Measurements from ENCODE around the gene SPAAR. TPM values are rescaled to one million over a fixed set of nuclear protein-coding genes. Genes with fewer than 3 reads are reported as not detected.
"Not testable (repeated sequence)": the region's sequence is repeated elsewhere in the genome, so short reads cannot be mapped to it uniquely, and the experiment has no call there.

Gene SPAAR
- total RNA-seq, 2 experiments from 2014 or later, result not detected

GRCh38 chr9:35930521-35930920 is 21.2 kb downstream of the SPAAR start:
- no peaks in the 10 kb centered on the region for H3K36me3 Mint-ChIP-seq (ENCODE audit: low read depth)
- POLR2A ChIA-PET, result no interaction called here

GRCh38 chr9:35930989-35931388 is 21.7 kb downstream of the SPAAR start:
- no peak for ATAC-seq
- DNase-seq, result no peak
- Mint-ChIP-seq H3K27me3 (ENCODE audit: low read depth) (peaks cover 3% of the 10 kb centered on the region), H3K27ac (no peak overlapping the region), H3K4me3 (no peak overlapping the region), H3K4me1 (ENCODE audit: low read depth) (peaks cover 15% of the 10 kb centered on the region), H3K9me3 (ENCODE audit: insufficient read depth) (no peaks in the 10 kb centered on the region), H3K36me3 (ENCODE audit: low read depth) (no peaks in the 10 kb centered on the region)
- ChIA-PET POLR2A (no interaction called here), CTCF (interaction anchor here (1.2 to 1.5 kb wide), 2 partner anchors 14 to 284 kb away, joined by 3 to 4 read pairs; no protein-coding TSS in a partner anchor)

More at GRCh38 chr9:35930521-35930920, 21.2 kb downstream of the SPAAR start:
- no peaks in the 10 kb centered on the region for H3K9me3 Mint-ChIP-seq (ENCODE audit: insufficient read depth)
- peaks cover 3% of the 10 kb centered on the region for H3K27me3 Mint-ChIP-seq (ENCODE audit: low read depth)
- H3K4me1 Mint-ChIP-seq (ENCODE audit: low read depth), result peaks cover 15% of the 10 kb centered on the region
- H3K27ac Mint-ChIP-seq, result no peak overlapping the region
- no peak for ATAC-seq
- H3K4me3 Mint-ChIP-seq, result no peak overlapping the region
- CTCF ChIA-PET, result interaction anchor here (1.5 kb wide), 1 partner anchor 15 kb away, joined by 4 read pairs; no protein-coding TSS in a partner anchor
- DNase-seq, result no peak

GRCh38 chr9:35932735-35933134 is 23.4 kb downstream of the SPAAR start:
- H3K27ac Mint-ChIP-seq, result no peak overlapping the region
- ATAC-seq, result peak; percentile 77
- ChIA-PET CTCF (interaction anchor here (1.0 kb wide), 1 partner anchor 12 kb away, joined by 4 read pairs; no protein-coding TSS in a partner anchor), POLR2A (no interaction called here)
- peaks cover 16% of the 10 kb centered on the region for H3K4me1 Mint-ChIP-seq (ENCODE audit: low read depth)
- H3K27me3 Mint-ChIP-seq (ENCODE audit: low read depth), result no peaks in the 10 kb centered on the region
- H3K36me3 Mint-ChIP-seq (ENCODE audit: low read depth), result peaks cover 7% of the 10 kb centered on the region
- peak; percentile 53 for DNase-seq
- no peak overlapping the region for H3K4me3 Mint-ChIP-seq
- H3K9me3 Mint-ChIP-seq (ENCODE audit: insufficient read depth), result no peaks in the 10 kb centered on the region

GRCh38 chr9:35933550-35934067 is 24.3 kb downstream of the SPAAR start:
- H3K27me3 Mint-ChIP-seq (ENCODE audit: low read depth), result no peaks in the 10 kb centered on the region
- H3K9me3 Mint-ChIP-seq (ENCODE audit: insufficient read depth), result no peaks in the 10 kb centered on the region
- ATAC-seq (no peak), DNase-seq (no peak)
- H3K27ac Mint-ChIP-seq, result no peak overlapping the region
- ChIA-PET CTCF (interaction anchor here (1.0 kb wide), 1 partner anchor 11 kb away, joined by 4 read pairs; no protein-coding TSS in a partner anchor), POLR2A (no interaction called here)
- H3K36me3 Mint-ChIP-seq (ENCODE audit: low read depth), result peaks cover 7% of the 10 kb centered on the region
- H3K4me3 Mint-ChIP-seq, result no peak overlapping the region
- peaks cover 16% of the 10 kb centered on the region for H3K4me1 Mint-ChIP-seq (ENCODE audit: low read depth)

- H3K4me1 Mint-ChIP-seq (ENCODE audit: low read depth), result peaks cover 17% of the 10 kb centered on the region
- CTCF ChIA-PET; H3K36me3 Mint-ChIP-seq (ENCODE audit: low read depth); H3K9me3 Mint-ChIP-seq (ENCODE audit: insufficient read depth); H3K27ac Mint-ChIP-seq; ATAC-seq; DNase-seq; H3K27me3 Mint-ChIP-seq (ENCODE audit: low read depth); H3K4me3 Mint-ChIP-seq; POLR2A ChIA-PET: not testable (repeated sequence)
These were observed 24.8 kb downstream of the SPAAR start for GRCh38 chr9:35934069-35934468.

GRCh38 chr9:35935261-35935660 is 26.0 kb downstream of the SPAAR start:
- no peak overlapping the region for H3K27ac Mint-ChIP-seq
- no peaks in the 10 kb centered on the region for H3K27me3 Mint-ChIP-seq (ENCODE audit: low read depth)
- DNase-seq (no peak), ATAC-seq (no peak)
- peaks cover 27% of the 10 kb centered on the region for H3K4me1 Mint-ChIP-seq (ENCODE audit: low read depth)
- H3K9me3 Mint-ChIP-seq (ENCODE audit: insufficient read depth), result no peaks in the 10 kb centered on the region
- H3K4me3 Mint-ChIP-seq, result no peak overlapping the region
- CTCF ChIA-PET, result interaction anchor here (3.0 kb wide), 1 partner anchor 10 kb away, joined by 15 read pairs; no protein-coding TSS in a partner anchor
- H3K36me3 Mint-ChIP-seq (ENCODE audit: low read depth), result peaks cover 7% of the 10 kb centered on the region
- POLR2A ChIA-PET, result no interaction called here

- Mint-ChIP-seq H3K27me3 (ENCODE audit: low read depth) (no peaks in the 10 kb centered on the region), H3K36me3 (ENCODE audit: low read depth) (peaks cover 7% of the 10 kb centered on the region), H3K9me3 (ENCODE audit: insufficient read depth) (no peaks in the 10 kb centered on the region), H3K4me3 (no peak overlapping the region), H3K27ac (no peak overlapping the region), H3K4me1 (ENCODE audit: low read depth) (peaks cover 33% of the 10 kb centered on the region)
- ATAC-seq (no peak), DNase-seq (no peak)
- CTCF ChIA-PET, result interaction anchor here (3.0 kb wide), 1 partner anchor 9 kb away, joined by 15 read pairs; no protein-coding TSS in a partner anchor
- POLR2A ChIA-PET, result no interaction called here
These were observed 26.6 kb downstream of the SPAAR start for GRCh38 chr9:35935755-35936509.

GRCh38 chr9:35937227-35937626 is 27.9 kb downstream of the SPAAR start:
- H3K27me3 Mint-ChIP-seq (ENCODE audit: low read depth), result no peaks in the 10 kb centered on the region
- no peak overlapping the region for H3K4me3 Mint-ChIP-seq
- ChIA-PET POLR2A (no interaction called here), CTCF (interaction anchor here (3.0 kb wide), 1 partner anchor 8 kb away, joined by 15 read pairs; no protein-coding TSS in a partner anchor)
- DNase-seq, result no peak
- ATAC-seq, result no peak
- H3K4me1 Mint-ChIP-seq (ENCODE audit: low read depth), result peaks cover 38% of the 10 kb centered on the region
- peaks cover 7% of the 10 kb centered on the region for H3K36me3 Mint-ChIP-seq (ENCODE audit: low read depth)
- no peaks in the 10 kb centered on the region for H3K9me3 Mint-ChIP-seq (ENCODE audit: insufficient read depth)
- no peak overlapping the region for H3K27ac Mint-ChIP-seq

GRCh38 chr9:35938474-35939356 is 29.4 kb downstream of the SPAAR start:
- no peak for ATAC-seq

GRCh38 chr9:35939679-35940250 is 30.5 kb downstream of the SPAAR start:
- Mint-ChIP-seq H3K27ac (no peak overlapping the region), H3K4me3 (no peak overlapping the region), H3K9me3 (ENCODE audit: insufficient read depth) (no peaks in the 10 kb centered on the region), H3K36me3 (ENCODE audit: low read depth) (peaks cover 7% of the 10 kb centered on the region), H3K27me3 (ENCODE audit: low read depth) (no peaks in the 10 kb centered on the region), H3K4me1 (ENCODE audit: low read depth) (peaks cover 26% of the 10 kb centered on the region)
- ChIA-PET CTCF (interaction anchor here (0.7 to 2.9 kb wide), 11 partner anchors 10 to 251 kb away, joined by 3 to 37 read pairs (median 4); partner anchors contain the start of gene CLTA), POLR2A (interaction anchor here (0.9 kb wide), 1 partner anchor 178 kb away, joined by 3 read pairs; no protein-coding TSS in a partner anchor)
- no peak for DNase-seq
- ATAC-seq, result no peak

More at GRCh38 chr9:35938474-35939356, 29.4 kb downstream of the SPAAR start:
- Mint-ChIP-seq H3K27me3 (ENCODE audit: low read depth) (no peaks in the 10 kb centered on the region), H3K9me3 (ENCODE audit: insufficient read depth) (no peaks in the 10 kb centered on the region), H3K36me3 (ENCODE audit: low read depth) (peaks cover 7% of the 10 kb centered on the region), H3K4me3 (no peak overlapping the region), H3K27ac (peak overlapping the region; percentile 36), H3K4me1 (ENCODE audit: low read depth) (peaks cover 28% of the 10 kb centered on the region)
- DNase-seq, result no peak
- ChIA-PET CTCF (interaction anchor here (0.7 to 2.9 kb wide), 4 partner anchors 16 to 149 kb away, joined by 3 to 37 read pairs (median 8); no protein-coding TSS in a partner anchor), POLR2A (no interaction called here)

All from activated CD8-positive, alpha-beta T cell treated with anti-CD3 and anti-CD28 coated beads, Interleukin-2, amount 10 ng/mL, durations not matched to agents 7 days and 5 days (primary cell).